Duodenal mucosa (tissue), 2 donors: ENCODE results near the gene PNKD.
"Not testable (repeated sequence)": the region's sequence is repeated elsewhere in the genome, so short reads cannot be mapped to it uniquely, and the experiment has no call there.

ENCODE experiments used
- H3K27ac ChIP-seq: one replicate; pipeline ENCODE4 v1.7.0; 2013; ENCODE audit warnings: low read depth, low read length
- H3K27me3 ChIP-seq, 2 donors: one replicate each; pipeline ENCODE4 v1.7.0; 2013; ENCODE audit warnings: low read length in 2 of 2, control low read depth in 1 of 2; ENCODE audit not compliant: insufficient read depth in 2 of 2, control insufficient read depth in 1 of 2
- H3K36me3 ChIP-seq, 2 donors: one replicate each; pipeline ENCODE4 v1.7.0; 2013; ENCODE audit warnings: low read length in 2 of 2, control low read depth in 1 of 2; ENCODE audit not compliant: insufficient read depth in 2 of 2, control insufficient read depth in 1 of 2
- H3K4me1 ChIP-seq, 2 donors: one replicate each; pipeline ENCODE4 v1.7.0; 2013; ENCODE audit warnings: low read length in 2 of 2, control low read depth in 1 of 2; ENCODE audit not compliant: insufficient read depth in 2 of 2, control insufficient read depth in 1 of 2
- H3K4me3 ChIP-seq, 2 donors: one replicate each; pipeline ENCODE4 v1.7.0; 2013; ENCODE audit warnings: low read length in 2 of 2, low read depth in 1 of 2
- H3K9ac ChIP-seq, 2 donors: one replicate each; pipeline ENCODE4 v1.7.0; 2013; ENCODE audit warnings: low read length in 2 of 2, low read depth in 1 of 2
- H3K9me3 ChIP-seq, 2 donors: one replicate each; pipeline ENCODE4 v1.7.0; 2013; ENCODE audit warnings: low read length in 2 of 2, control low read depth in 1 of 2; ENCODE audit not compliant: control insufficient read depth in 1 of 2

PNKD gene

DNA sequence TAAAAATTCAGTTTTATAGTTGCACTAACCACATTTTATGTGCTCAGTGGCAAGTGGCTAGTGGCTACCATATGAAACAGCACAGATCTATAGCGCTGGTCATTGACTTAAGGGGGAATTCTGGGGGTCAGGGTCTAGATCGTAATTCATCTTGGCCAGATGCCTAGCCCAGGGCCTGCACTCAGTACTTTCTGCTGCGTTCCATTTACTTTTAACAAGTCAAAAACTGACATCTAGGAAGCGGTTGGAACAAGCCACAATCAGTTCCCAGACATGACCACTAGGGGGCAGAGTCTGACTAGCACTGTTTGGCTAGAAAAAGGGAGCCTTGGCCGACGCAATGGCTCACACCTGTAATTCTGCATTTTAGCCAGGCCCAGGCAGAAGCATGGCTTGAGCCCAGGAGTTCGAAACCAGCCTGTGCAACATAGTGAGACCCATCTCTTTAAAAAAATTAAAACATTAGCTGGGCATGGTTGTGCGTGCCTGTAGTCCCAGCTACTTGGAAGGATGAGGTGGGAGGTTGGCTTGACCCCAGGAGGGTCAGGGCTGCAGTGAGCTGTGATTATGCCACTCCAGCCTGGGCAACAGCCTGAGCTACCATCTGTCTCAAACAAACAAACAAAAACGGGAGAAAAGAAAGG, 31.0 kb downstream of the PNKD start:
- peaks cover 3 to 4% of the 10 kb centered on the region in 2 donors for H3K4me1 ChIP-seq
- H3K4me3 ChIP-seq: no peak overlapping the region
- H3K9ac ChIP-seq: peak overlapping the region in 1 of 2 donors; percentile 43
- H3K36me3 ChIP-seq: no peaks in the 10 kb centered on the region
- no peaks in the 10 kb centered on the region for H3K27me3 ChIP-seq
- no peak overlapping the region for H3K27ac ChIP-seq
- no peaks in the 10 kb centered on the region for H3K9me3 ChIP-seq

DNA sequence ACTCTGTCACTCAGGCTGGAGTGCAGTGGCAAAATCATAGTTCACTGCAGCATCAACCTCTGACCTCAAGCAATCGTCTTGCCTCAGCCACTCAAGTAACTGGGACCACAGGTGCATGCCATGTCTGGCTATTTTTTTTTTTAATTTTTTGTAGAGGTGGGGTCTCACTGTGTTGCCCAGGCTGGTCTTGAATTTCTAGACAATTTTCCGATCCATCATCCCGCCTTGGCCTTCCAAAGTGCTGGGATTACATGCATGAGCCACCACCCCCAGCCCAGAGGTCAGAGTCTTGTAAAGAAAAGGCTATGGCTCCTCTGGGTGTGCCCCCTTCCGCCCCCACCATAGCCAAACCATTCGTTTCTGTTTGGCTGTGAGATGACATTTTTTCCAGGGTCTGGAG, 35.1 kb downstream of the PNKD start:
- H3K4me3 ChIP-seq: no peak overlapping the region
- H3K36me3 ChIP-seq: no peaks in the 10 kb centered on the region
- no peaks in the 10 kb centered on the region for H3K9me3 ChIP-seq
- H3K27me3 ChIP-seq: no peaks in the 10 kb centered on the region
- H3K27ac ChIP-seq: no peak overlapping the region
- no peak overlapping the region for H3K9ac ChIP-seq
- peaks cover 4 to 7% of the 10 kb centered on the region in 2 donors for H3K4me1 ChIP-seq

DNA sequence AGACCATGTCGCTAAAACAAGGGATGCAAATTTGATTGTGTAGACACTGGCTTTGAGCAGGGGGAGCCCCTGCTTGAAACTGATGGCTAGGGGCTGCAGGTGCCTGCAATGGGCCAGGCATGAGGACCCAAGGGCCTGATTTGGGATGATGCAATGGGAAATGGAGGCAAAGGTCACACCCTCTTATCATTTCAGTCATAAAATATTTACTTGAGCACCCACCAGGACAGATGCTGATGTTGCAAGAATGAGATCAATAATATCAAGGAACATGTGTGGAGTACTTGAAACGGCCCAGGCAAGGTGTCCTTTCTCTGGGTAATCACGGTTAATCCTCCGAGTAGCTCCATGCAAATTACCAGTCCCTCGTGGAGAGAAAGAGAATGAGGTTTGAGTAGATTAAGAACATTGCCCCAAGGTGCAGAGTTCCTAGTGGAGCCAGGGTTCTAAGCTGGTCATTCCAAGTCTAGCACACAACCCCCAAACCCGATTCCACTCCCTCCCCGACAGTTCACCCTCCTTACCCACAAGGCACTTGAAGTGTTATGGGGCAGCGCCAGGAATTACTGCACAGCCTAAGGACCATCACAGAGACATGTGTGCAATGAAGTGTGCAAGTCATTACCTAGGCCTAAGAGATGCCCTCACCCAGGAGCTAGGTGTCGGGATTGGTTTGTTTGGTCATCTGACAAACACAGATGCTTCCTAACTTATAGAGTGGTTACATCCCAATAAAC, 36.0 kb downstream of the PNKD start:
- Histone ChIP-seq H3K4me3 (no peak overlapping the region), H3K36me3 (no peaks in the 10 kb centered on the region), H3K27me3 (no peaks in the 10 kb centered on the region), H3K9ac (no peak overlapping the region), H3K4me1 (peaks cover 8 to 13% of the 10 kb centered on the region in 2 donors), H3K27ac (no peak overlapping the region), H3K9me3 (no peaks in the 10 kb centered on the region)

DNA sequence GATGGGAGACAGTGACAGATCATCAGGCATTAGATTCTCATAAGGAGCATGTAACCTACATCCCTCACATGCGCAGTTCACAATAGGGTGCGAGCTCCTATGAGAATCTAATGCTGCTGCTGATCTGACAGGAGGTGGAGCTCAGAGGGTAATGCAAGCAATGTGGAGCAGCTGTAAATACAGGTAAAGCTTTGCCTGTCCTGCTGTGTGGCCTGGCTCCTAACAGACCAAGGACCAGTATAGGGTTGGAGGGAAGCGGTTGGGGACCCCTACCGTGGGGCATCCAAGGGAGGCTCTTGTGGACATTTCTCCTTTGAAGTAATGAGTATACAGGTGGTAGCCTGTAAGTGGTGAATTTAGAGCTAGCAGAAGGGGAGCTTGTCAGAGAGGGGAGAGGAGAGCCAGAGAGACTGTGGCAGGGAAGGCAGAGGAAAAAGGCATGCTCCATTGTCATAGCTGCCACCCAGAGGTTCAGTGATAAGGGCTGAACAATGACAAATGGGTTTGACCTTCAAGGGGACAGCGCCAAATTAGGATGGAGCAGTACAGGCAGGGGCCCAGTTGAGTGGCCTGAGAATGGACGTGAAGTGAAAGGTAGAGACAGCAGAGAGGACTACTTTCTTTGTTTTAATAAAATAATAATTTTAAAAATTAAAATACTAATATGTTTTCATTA, 37.2 kb downstream of the PNKD start:
- H3K27me3 ChIP-seq: no peaks in the 10 kb centered on the region
- no peak overlapping the region for H3K4me3 ChIP-seq
- no peaks in the 10 kb centered on the region for H3K36me3 ChIP-seq
- H3K27ac ChIP-seq: no peak overlapping the region
- no peaks in the 10 kb centered on the region for H3K9me3 ChIP-seq
- H3K9ac ChIP-seq: no peak overlapping the region
- peaks cover 8 to 18% of the 10 kb centered on the region in 2 donors for H3K4me1 ChIP-seq

DNA sequence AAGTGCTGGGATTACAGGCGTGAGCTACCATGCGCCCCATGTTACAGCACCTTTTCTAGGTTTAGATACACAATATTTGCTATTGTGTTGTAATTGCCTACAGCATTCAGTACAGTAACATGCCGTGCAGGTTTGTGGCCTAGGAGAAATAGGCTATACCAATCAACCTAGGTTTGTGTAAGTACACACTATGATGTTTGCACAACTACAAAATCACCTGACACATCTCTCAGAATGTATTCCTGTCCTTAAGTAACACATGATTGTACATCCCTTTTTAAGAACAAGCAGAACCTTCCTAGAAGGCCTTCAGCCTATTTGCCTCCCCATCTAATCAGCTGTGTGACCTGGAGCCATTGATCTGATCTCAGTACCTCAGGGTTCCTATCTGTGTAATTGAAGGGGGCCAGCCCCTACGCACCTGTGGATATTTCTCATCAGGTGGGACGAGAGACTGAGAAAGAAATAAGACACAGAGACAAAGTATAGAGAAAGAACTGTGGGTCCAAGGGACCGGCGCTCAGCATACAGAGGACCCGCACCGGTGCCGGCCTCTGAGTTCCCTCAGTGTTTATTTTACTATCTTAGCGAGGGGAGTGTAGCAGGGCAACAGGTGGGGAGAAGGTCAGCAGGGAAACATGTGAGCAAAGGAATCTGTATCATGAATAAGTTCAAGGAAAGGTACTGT, 40.7 kb downstream of the PNKD start:
- Histone ChIP-seq H3K9me3 (no peaks in the 10 kb centered on the region), H3K27me3 (no peaks in the 10 kb centered on the region), H3K27ac (peak overlapping the region; percentile 1), H3K4me1 (peaks cover 11 to 23% of the 10 kb centered on the region in 2 donors), H3K36me3 (no peaks in the 10 kb centered on the region), H3K9ac (no peak overlapping the region), H3K4me3 (no peak overlapping the region)

DNA sequence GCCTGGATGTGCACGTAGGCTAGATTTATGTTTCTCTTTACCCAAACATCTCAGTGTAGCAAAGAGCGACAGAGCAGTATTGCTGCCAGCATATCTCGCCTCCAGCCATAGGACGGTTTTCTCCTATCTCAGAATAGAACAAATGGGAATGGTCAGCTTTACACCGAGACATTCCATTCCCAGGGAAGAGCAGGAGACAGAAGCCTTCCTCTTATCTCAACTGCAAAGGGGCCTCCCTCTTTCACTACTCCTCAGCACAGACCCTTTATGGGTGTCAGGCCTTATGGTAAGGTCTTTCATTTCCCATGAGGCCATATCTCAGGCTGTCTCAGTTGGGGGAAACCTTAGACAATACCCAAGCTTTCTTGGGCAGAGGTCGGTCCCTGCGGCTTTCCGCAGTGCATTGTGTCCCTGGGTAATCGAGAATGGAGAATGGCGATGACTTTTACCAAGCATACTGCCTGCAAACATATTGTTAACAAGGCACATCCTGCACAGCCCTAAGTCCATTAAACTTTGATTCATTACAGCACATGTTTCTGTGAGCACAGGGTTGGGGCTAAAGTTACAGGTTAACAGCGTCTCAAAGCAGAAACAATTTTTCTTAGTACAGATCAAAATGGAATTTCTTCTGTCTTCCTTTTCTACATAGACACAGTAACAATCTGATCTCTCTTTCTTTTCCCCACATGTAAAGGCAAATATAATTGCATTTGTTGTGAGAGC, 41.4 kb downstream of the PNKD start:
- H3K27me3 ChIP-seq, H3K36me3 ChIP-seq, H3K4me3 ChIP-seq, H3K9me3 ChIP-seq: not testable (repeated sequence)
- H3K9ac ChIP-seq: peak overlapping the region in 1 of 2 donors; percentile 18
- peak overlapping the region; percentile 55 for H3K27ac ChIP-seq
- peaks cover 13 to 17% of the 10 kb centered on the region in 2 donors for H3K4me1 ChIP-seq

DNA sequence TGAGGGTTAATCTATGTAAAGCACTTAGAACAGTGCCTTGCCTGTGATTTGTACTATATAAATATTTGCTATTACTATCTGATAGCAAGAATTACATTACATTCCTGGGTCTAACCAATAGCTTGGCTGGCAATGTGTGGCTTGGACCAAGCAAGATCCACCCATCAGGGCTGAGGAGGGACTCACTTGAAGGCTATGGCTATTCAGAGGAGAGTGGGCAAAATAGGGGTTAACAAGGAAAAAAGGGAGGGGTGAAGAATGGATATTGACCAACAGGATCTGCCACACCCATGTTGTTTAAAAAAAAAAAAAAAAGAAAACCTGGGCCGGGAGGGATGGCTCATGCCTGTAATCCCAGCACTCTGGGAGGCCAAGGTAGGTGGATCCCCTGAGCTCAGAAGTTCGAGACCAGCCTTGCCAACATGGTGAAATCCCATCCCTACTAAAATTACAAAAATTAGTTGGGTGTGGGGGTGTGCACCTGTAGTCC, 42.0 kb downstream of the PNKD start:
- Histone ChIP-seq H3K4me3 (no peak overlapping the region), H3K27me3 (no peaks in the 10 kb centered on the region), H3K4me1 (peaks cover 17 to 18% of the 10 kb centered on the region in 2 donors), H3K27ac (peak overlapping the region; percentile 55), H3K9me3 (no peaks in the 10 kb centered on the region), H3K36me3 (no peaks in the 10 kb centered on the region), H3K9ac (no peak overlapping the region)

DNA sequence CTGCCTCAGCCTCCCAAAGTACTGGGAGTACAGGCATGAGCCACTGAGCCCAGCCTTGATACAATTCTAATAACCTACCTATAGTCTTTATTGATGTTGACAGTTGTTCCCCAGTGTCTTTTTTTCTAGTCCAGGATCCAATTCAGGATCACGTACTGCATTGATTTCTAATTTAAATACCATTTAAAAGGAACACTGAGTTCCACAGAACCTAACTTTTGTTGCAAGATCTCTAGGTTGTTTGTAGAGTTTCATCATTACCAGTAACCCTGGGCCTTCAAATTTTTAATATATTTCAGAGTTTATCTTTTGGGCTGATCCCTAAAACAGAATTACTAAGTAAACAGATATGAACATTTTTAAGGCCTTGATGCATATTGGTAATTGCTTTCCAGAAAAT, 43.0 kb downstream of the PNKD start:
- Histone ChIP-seq H3K4me1 (peaks cover 17 to 20% of the 10 kb centered on the region in 2 donors), H3K9ac (no peak overlapping the region), H3K27me3 (no peaks in the 10 kb centered on the region), H3K36me3 (no peaks in the 10 kb centered on the region), H3K27ac (no peak overlapping the region), H3K4me3 (no peak overlapping the region), H3K9me3 (no peaks in the 10 kb centered on the region)

DNA sequence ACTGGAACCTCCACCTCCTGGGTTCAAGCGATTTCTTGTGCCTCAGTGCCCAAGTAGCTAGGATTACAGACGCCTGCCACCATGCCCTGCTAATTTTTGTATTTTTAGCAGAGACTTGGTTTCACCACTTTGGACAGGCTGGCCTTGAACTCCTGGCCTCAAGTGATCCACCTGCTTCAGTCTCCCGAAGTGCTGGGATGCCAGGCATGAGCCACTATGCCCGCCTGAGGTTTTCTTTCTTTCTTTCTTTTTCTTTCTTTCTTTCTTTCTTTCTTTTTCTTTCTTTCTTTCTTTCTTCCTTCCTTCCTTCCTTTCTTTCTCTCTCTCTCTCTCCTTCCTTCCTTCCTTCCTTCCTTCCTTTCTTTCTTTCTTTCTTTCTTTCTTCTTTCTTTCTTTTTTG, 44.4 kb downstream of the PNKD start:
- H3K27ac ChIP-seq, H3K27me3 ChIP-seq: not testable (repeated sequence)

More for the DNA sequence above, 44.4 kb downstream of the PNKD start:
- H3K9ac ChIP-seq, H3K9me3 ChIP-seq, H3K4me3 ChIP-seq, H3K36me3 ChIP-seq: not testable (repeated sequence)
- H3K4me1 ChIP-seq: peaks cover 17 to 20% of the 10 kb centered on the region in 2 donors
